HK-2 (cell line): Measurements from ENCODE around the gene PHF2.

Experiments used
- DNase-seq: peaks from one replicate; pipeline ENCODE4 v3.0.0-alpha.2; 2018; ENCODE audit not compliant: unreplicated experiment

The PHF2 gene

GRCh38 chr9:93568169-93568568, 8.2 kb upstream of the PHF2 start:
- no peak for DNase-seq

- DNase-seq: no peak
Measured at GRCh38 chr9:93569621-93570174, 6.7 kb upstream of the PHF2 start.

GRCh38 chr9:93572221-93572620, 4.2 kb upstream of the PHF2 start:
- DNase-seq: no peak

- DNase-seq: no peak
Measured at GRCh38 chr9:93572636-93573515, 3.5 kb upstream of the PHF2 start.

- no peak for DNase-seq
Measured at GRCh38 chr9:93573516-93573828, 2.9 kb upstream of the PHF2 start.

- DNase-seq: no peak
Measured at GRCh38 chr9:93574091-93574899, 2.1 kb upstream of the PHF2 start.

- no peak for DNase-seq
Measured at GRCh38 chr9:93574900-93575795, 1.2 kb upstream of the PHF2 start.

GRCh38 chr9:93575796-93576257, 557 bp upstream of the PHF2 start:
- DNase-seq: peak; percentile 36

- peak; percentile 32 for DNase-seq
Measured at GRCh38 chr9:93577078-93577974, 942 bp downstream of the PHF2 start.

GRCh38 chr9:93577975-93578682, 1.7 kb downstream of the PHF2 start:
- DNase-seq: no peak

GRCh38 chr9:93578844-93579243, 2.5 kb downstream of the PHF2 start:
- no peak for DNase-seq

GRCh38 chr9:93579711-93580516, 3.5 kb downstream of the PHF2 start:
- no peak for DNase-seq

- no peak for DNase-seq
Measured at GRCh38 chr9:93580654-93581380, 4.4 kb downstream of the PHF2 start.

GRCh38 chr9:93582115-93582514, 5.7 kb downstream of the PHF2 start:
- no peak for DNase-seq

GRCh38 chr9:93582550-93582949, 6.2 kb downstream of the PHF2 start:
- no peak for DNase-seq

- no peak for DNase-seq
Measured at GRCh38 chr9:93585259-93585658, 8.9 kb downstream of the PHF2 start.

- no peak for DNase-seq
Measured at GRCh38 chr9:93585695-93586094, 9.3 kb downstream of the PHF2 start.

- no peak for DNase-seq
Measured at GRCh38 chr9:93586290-93587057, 10.1 kb downstream of the PHF2 start.
